Measurements from ENCODE around the gene KLHL29.

DNA sequence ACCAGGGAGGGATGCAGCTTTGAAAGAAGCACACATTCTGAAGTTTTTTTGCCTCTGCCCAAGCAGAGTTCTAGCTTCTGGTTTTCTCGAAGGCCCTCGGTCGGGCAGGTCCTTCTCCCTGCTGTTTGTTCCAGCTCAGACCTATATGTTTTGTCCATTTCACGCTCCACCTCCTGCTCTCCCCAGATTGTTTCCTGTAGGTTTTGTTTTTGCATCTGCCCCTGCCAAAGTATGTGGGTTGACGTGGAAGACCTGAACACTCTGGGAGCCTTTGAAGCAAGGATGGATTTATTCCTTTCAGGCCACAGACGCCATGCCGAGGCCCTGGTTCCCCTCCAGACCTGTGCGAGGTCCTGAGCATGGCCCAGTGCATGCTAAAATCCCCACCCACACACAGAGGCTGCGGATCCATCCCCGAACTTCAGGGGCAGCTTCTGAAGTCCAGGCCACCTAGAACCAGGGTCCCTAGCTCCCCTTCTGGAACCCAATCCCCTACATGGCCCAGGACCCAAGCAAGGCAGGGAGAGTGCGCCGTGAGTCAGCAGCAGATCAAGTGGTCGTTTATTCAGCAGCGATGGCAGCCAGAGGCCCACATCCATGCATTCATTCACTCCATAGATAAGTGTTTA lies 205.4 kb downstream of the KLHL29 start:
- TF ChIP-seq, protein P1, sequence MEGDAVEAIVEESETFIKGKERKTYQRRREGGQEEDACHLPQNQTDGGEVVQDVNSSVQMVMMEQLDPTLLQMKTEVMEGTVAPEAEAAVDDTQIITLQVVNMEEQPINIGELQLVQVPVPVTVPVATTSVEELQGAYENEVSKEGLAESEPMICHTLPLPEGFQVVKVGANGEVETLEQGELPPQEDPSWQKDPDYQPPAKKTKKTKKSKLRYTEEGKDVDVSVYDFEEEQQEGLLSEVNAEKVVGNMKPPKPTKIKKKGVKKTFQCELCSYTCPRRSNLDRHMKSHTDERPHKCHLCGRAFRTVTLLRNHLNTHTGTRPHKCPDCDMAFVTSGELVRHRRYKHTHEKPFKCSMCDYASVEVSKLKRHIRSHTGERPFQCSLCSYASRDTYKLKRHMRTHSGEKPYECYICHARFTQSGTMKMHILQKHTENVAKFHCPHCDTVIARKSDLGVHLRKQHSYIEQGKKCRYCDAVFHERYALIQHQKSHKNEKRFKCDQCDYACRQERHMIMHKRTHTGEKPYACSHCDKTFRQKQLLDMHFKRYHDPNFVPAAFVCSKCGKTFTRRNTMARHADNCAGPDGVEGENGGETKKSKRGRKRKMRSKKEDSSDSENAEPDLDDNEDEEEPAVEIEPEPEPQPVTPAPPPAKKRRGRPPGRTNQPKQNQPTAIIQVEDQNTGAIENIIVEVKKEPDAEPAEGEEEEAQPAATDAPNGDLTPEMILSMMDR (conservative IDR thresholded peaks at IDR 0.05; ENCODE audit: low read depth, low read length) = no peak
- TF ChIP-seq EZH2 (IDR thresholded peaks at IDR 0.05; ENCODE audit: low read length, unreplicated experiment) = no peak
